ENCODE data around the gene SERPINE2. TPM values are rescaled to one million over a fixed set of nuclear protein-coding genes. Genes with fewer than 3 reads are reported as not detected.

The SERPINE2 gene
- total and polyA plus RNA-seq, 2 experiments from 2014 or later, result 1,864 to 5,355 TPM

GRCh38 chr2:224042191-224042696 is 3.2 kb upstream of the SERPINE2 start:
- Histone ChIP-seq H4K20me1 (ENCODE audit: insufficient read depth) (peaks cover 5% of the 10 kb centered on the region; the same call in 1 of the 2 replicates), H2AFZ (no peak overlapping the region), H3K4me2 (ENCODE audit: unreplicated experiment) (no peak overlapping the region), H3K4me1 (ENCODE audit: insufficient read depth) (no peaks in the 10 kb centered on the region), H3K9ac (no peak overlapping the region), H3K9me3 (ENCODE audit: low read depth) (no peaks in the 10 kb centered on the region), H3K79me2 (ENCODE audit: insufficient read depth) (peaks cover 14% of the 10 kb centered on the region), H3K4me3 (no peak overlapping the region), H3K9me2 (ENCODE audit: insufficient read depth) (no peaks in the 10 kb centered on the region), H3K27ac (no peak overlapping the region), H3F3A (ENCODE audit: insufficient read depth) (peaks cover 37% of the 10 kb centered on the region; the same call in 1 of the 2 replicates), H3K36me3 (ENCODE audit: low read depth) (no peaks in the 10 kb centered on the region; the same call in 1 of the 2 replicates), H3K27me3 (replicated peaks; ENCODE audit: insufficient read depth) (no peaks in the 10 kb centered on the region)
- WGBS, 2 experiments (ENCODE audit: low coverage in 1 of 2, low lambda C conversion rate in 2 of 2, missing lambda C conversion rate in 2 of 2), result 64 to 65% methylated on average over 6 of the region's 6 CpGs
- no peak for TF ChIP-seq EZH2phosphoT487 (IDR thresholded peaks at IDR 0.05; ENCODE audit: insufficient read depth, low read depth)
- TF ChIP-seq EZH2 (IDR thresholded peaks at IDR 0.05; ENCODE audit: insufficient read depth, poor library complexity, severe bottlenecking), result no peak
- in situ Hi-C loops (cut with MboI), result no loop called here
- DNase-seq, result no peak

GRCh38 chr2:224041554-224041953 is 2.5 kb upstream of the SERPINE2 start:
- no peak overlapping the region for H3K4me2 ChIP-seq (ENCODE audit: unreplicated experiment)
- no peaks in the 10 kb centered on the region for H3K4me1 ChIP-seq (ENCODE audit: insufficient read depth)
- H3K9me2 ChIP-seq (ENCODE audit: insufficient read depth), result no peaks in the 10 kb centered on the region
- no peak overlapping the region for H3K27ac ChIP-seq
- no peaks in the 10 kb centered on the region; the same call in 1 of the 2 replicates for H3K36me3 ChIP-seq (ENCODE audit: low read depth)
- H3K4me3 ChIP-seq, result no peak overlapping the region
- in situ Hi-C loops (cut with MboI), result no loop called here
- H2AFZ ChIP-seq, result no peak overlapping the region
- peaks cover 21% of the 10 kb centered on the region for H3K79me2 ChIP-seq (ENCODE audit: insufficient read depth)
- WGBS, 2 experiments (ENCODE audit: low coverage in 1 of 2, low lambda C conversion rate in 2 of 2, missing lambda C conversion rate in 2 of 2), result 95 to 97% methylated on average over 6 of the region's 6 CpGs
- H3K27me3 ChIP-seq (replicated peaks; ENCODE audit: insufficient read depth), result no peaks in the 10 kb centered on the region
- peaks cover 9% of the 10 kb centered on the region for H4K20me1 ChIP-seq (ENCODE audit: insufficient read depth)
- peaks cover 44% of the 10 kb centered on the region; the same call in 1 of the 2 replicates for H3F3A ChIP-seq (ENCODE audit: insufficient read depth)
- no peak overlapping the region for H3K9ac ChIP-seq
- TF ChIP-seq EZH2 (IDR thresholded peaks at IDR 0.05; ENCODE audit: insufficient read depth, poor library complexity, severe bottlenecking), result no peak
- no peak for TF ChIP-seq EZH2phosphoT487 (IDR thresholded peaks at IDR 0.05; ENCODE audit: insufficient read depth, low read depth)
- DNase-seq, result no peak
- no peaks in the 10 kb centered on the region for H3K9me3 ChIP-seq (ENCODE audit: low read depth)

GRCh38 chr2:224040753-224041152 is 1.7 kb upstream of the SERPINE2 start:
- no peak overlapping the region for H3K4me2 ChIP-seq (ENCODE audit: unreplicated experiment)

GRCh38 chr2:224039770-224040440 is 819 bp upstream of the SERPINE2 start:
- H3K9me3 ChIP-seq (ENCODE audit: low read depth), result no peaks in the 10 kb centered on the region
- no peaks in the 10 kb centered on the region for H3K27me3 ChIP-seq (replicated peaks; ENCODE audit: insufficient read depth)
- peak overlapping the region; percentile 71 for H3K4me2 ChIP-seq (ENCODE audit: unreplicated experiment)
- 50 to 53% methylated on average over 21 of the region's 21 CpGs for WGBS, 2 experiments (ENCODE audit: low coverage in 1 of 2, low lambda C conversion rate in 2 of 2, missing lambda C conversion rate in 2 of 2)
- in situ Hi-C loops (cut with MboI), result no loop called here
- H3K9me2 ChIP-seq (ENCODE audit: insufficient read depth), result no peaks in the 10 kb centered on the region
- H3F3A ChIP-seq (ENCODE audit: insufficient read depth), result peaks cover 51% of the 10 kb centered on the region
- H4K20me1 ChIP-seq (ENCODE audit: insufficient read depth), result peaks cover 9% of the 10 kb centered on the region
- no peak overlapping the region for H3K27ac ChIP-seq
- H3K36me3 ChIP-seq (ENCODE audit: low read depth), result peaks cover 11% of the 10 kb centered on the region
- peaks cover 12% of the 10 kb centered on the region; the same call in 1 of the 2 replicates for H3K4me1 ChIP-seq (ENCODE audit: insufficient read depth)
- DNase-seq, result peak; percentile 19
- peak overlapping the region; percentile 77 for H2AFZ ChIP-seq
- TF ChIP-seq EZH2 (IDR thresholded peaks at IDR 0.05; ENCODE audit: insufficient read depth, poor library complexity, severe bottlenecking), result no peak
- no peak for TF ChIP-seq EZH2phosphoT487 (IDR thresholded peaks at IDR 0.05; ENCODE audit: insufficient read depth, low read depth)
- peak overlapping the region; percentile 93 for H3K4me3 ChIP-seq
- H3K79me2 ChIP-seq (ENCODE audit: insufficient read depth), result peaks cover 38% of the 10 kb centered on the region
- H3K9ac ChIP-seq, result 0 out of 2 replicates have a peak overlapping the region, but pooled peaks have one; percentile 68

More at GRCh38 chr2:224040753-224041152, 1.7 kb upstream of the SERPINE2 start:
- H3K4me1 ChIP-seq (ENCODE audit: insufficient read depth), result peaks cover 8% of the 10 kb centered on the region; the same call in 1 of the 2 replicates
- H3K4me3 ChIP-seq, result no peak overlapping the region
- H3K9me2 ChIP-seq (ENCODE audit: insufficient read depth), result no peaks in the 10 kb centered on the region
- H3K9me3 ChIP-seq (ENCODE audit: low read depth), result no peaks in the 10 kb centered on the region
- peaks cover 49% of the 10 kb centered on the region for H3F3A ChIP-seq (ENCODE audit: insufficient read depth)
- no peak for DNase-seq
- in situ Hi-C loops (cut with MboI), result no loop called here
- no peak overlapping the region for H3K9ac ChIP-seq
- 99 to 100% methylated on average over 3 of the region's 3 CpGs for WGBS, 2 experiments (ENCODE audit: low coverage in 1 of 2, low lambda C conversion rate in 2 of 2, missing lambda C conversion rate in 2 of 2)
- H3K27me3 ChIP-seq (replicated peaks; ENCODE audit: insufficient read depth), result no peaks in the 10 kb centered on the region
- peaks cover 29% of the 10 kb centered on the region for H3K79me2 ChIP-seq (ENCODE audit: insufficient read depth)
- peaks cover 9% of the 10 kb centered on the region for H4K20me1 ChIP-seq (ENCODE audit: insufficient read depth)
- no peak for TF ChIP-seq EZH2phosphoT487 (IDR thresholded peaks at IDR 0.05; ENCODE audit: insufficient read depth, low read depth)
- no peak for TF ChIP-seq EZH2 (IDR thresholded peaks at IDR 0.05; ENCODE audit: insufficient read depth, poor library complexity, severe bottlenecking)
- no peak overlapping the region for H2AFZ ChIP-seq
- peaks cover 5% of the 10 kb centered on the region for H3K36me3 ChIP-seq (ENCODE audit: low read depth)
- no peak overlapping the region for H3K27ac ChIP-seq

Data from GM23248 (cell line).